Heart right ventricle (tissue), 16 donors: ENCODE results near the gene KCNMA1. TPM values are rescaled to one million over a fixed set of nuclear protein-coding genes. Genes with fewer than 3 reads are reported as not detected.

Experiments used
- ATAC-seq, 8 donors: fragments of 200-7000 bp; cut with Tn5 transposase; one replicate each; pipeline ENCODE4 v1.9.1; 2020; ENCODE audit warnings: mild to moderate bottlenecking in 8 of 8, moderate library complexity in 8 of 8, moderate number of reproducible peaks in 1 of 8
- DNase-seq, 2 donors: peaks; one replicate each; pipeline ENCODE4 v3.0.0-alpha.2; 2020
- H3K27ac ChIP-seq, 10 donors: fragments of 200-600 bp; sonication (generic) in 2 of 10; one replicate each; pipeline versions ENCODE4 v1.5.0 to v1.8.0; 2020 to 2022; ENCODE audit warnings: mild to moderate bottlenecking in 3 of 10
- H3K27me3 ChIP-seq, 7 donors: fragments of 200-600 bp; one replicate each; pipeline ENCODE4 v1.8.0; 2021 to 2022; ENCODE audit warnings: mild to moderate bottlenecking in 2 of 7
- H3K36me3 ChIP-seq, 9 donors: fragments of 200-600 bp; sonication (generic) in 1 of 9; one replicate each; pipeline versions ENCODE4 v1.5.0 to v1.8.0; 2020 to 2022; ENCODE audit warnings: mild to moderate bottlenecking in 2 of 9
- H3K4me1 ChIP-seq, 9 donors: fragments of 200-600 bp; sonication (generic) in 1 of 9; one replicate each; pipeline versions ENCODE4 v1.5.0 to v1.8.0; 2020 to 2022; ENCODE audit warnings: mild to moderate bottlenecking in 4 of 9
- H3K4me3 ChIP-seq, 10 donors: fragments of 200-600 bp; sonication (generic) in 2 of 10; one replicate each; pipeline versions ENCODE4 v1.5.0 to v1.8.0; 2020 to 2022; ENCODE audit warnings: mild to moderate bottlenecking in 7 of 10, moderate library complexity in 2 of 10
- H3K9me3 ChIP-seq, 11 donors: fragments of 200-600 bp in 10 of 11; sonication (generic) in 2 of 11; one replicate each; pipeline versions ENCODE4 v1.5.0 to v1.8.0; 2013 to 2022; ENCODE audit warnings: mild to moderate bottlenecking in 2 of 11, control low read depth in 1 of 11, moderate library complexity in 1 of 11
- CTCF ChIP-seq, 9 donors: fragments of 200-600 bp; sonication (generic) in 2 of 9; IDR thresholded peaks; one replicate each; pipeline versions ENCODE4 v1.5.0 to v1.8.0; 2021 to 2022; ENCODE audit warnings: antibody characterized with exemption in 9 of 9, mild to moderate bottlenecking in 5 of 9, moderate library complexity in 1 of 9
- WGBS, 2 donors: extraction: QIAGEN DNeasy Blood & Tissue Kit; methylation state at CpG; one replicate each; pipeline ENCODE4 v1.1.7; 2013; ENCODE audit warnings: inconsistent platforms in 1 of 2; 5-methylcytosine and 5-hydroxymethylcytosine counted together
- intact Hi-C, 10 donors: fragments of 100-400 bp; cut with DNase I; formaldehyde crosslinking; loops; one replicate each; pipeline versions ENCODE4 v1.11.1 to v1.14.2; 2022
- polyA plus RNA-seq, 2 donors: library from polyadenylated mRNA; stranded (reverse); fragments of 200-250 nt; gene quantifications; one replicate each; pipeline ENCODE4 v1.2.3, GENCODE V29; 2013
- total RNA-seq, 10 donors: library from RNA; stranded (reverse); fragmentation: NEBNext Ultra II Directional in 3 of 10; extraction: Animal tissue kit (Norgen Biotek cat#: 25700) in 3 of 10; gene quantifications; one replicate each; pipeline versions ENCODE4 v1.2.1 to v1.2.4, GENCODE V29; 2021 to 2023
- donor health status: Arrhythmogenic right ventricular cardiomyopathy.
- donor health status: ischemic (EF 13 %, LVEDD 7.1; RV severe dilation, severe dysfunction).
- donor health status: healthy with polysubstance abuse.
- donor health status: DM: no; HTN: yes; CAD: no.
- donor health status: DM: no; HTN: no; CAD: no.
- donor health status: ischemic (EF 25% LVEDD 6.9; RV normal size, moderate dysfunction).
- donor health status: ischemic (EF 25% LVEDD 5.7; RV mildly dilated, moderate dysfunction).
- donor health status: healthy.
- donor health status: DM: yes; HTN: yes; CAD: no.
- donor health status: Ischemic cardiomyopathy.
- donor health status: ischemic (EF 35%, LVEDD 5.7; RV mildly dilated, moderate dysfunction).
- donor health status: nonischemic (EF 11% LVEDD 7.7; RV severe dilation, severe dysfunction).
- donor health status: DM: yes; HTN: yes; CAD: no.
- donor health status: PGD.
- donor health status: ischemic (EF 29% LVEDD 5.4; RV normal size, mild dysfunction).
- donor health status: nonischemic (EF 23%, LVEDD 6.1; RV moderate dilation, normal function).

KCNMA1 gene
- total and polyA plus RNA-seq, 12 donors = 0.59 to 5.3 (median 1.6) TPM

- intact Hi-C loops = no loop called here
- no peak for TF ChIP-seq CTCF (IDR thresholded peaks at IDR 0.05)
- no peaks in the 10 kb centered on the region for H3K36me3 ChIP-seq
- WGBS, 2 donors = 60% methylated on average over 3 of the region's 3 CpGs
- no peak overlapping the region for H3K27ac ChIP-seq
- no peaks in the 10 kb centered on the region for H3K9me3 ChIP-seq
- no peak for DNase-seq
- no peak for ATAC-seq
- H3K4me1 ChIP-seq = peaks cover 0 to 11% (median 0%) of the 10 kb centered on the region in 9 donors
- H3K27me3 ChIP-seq = peaks cover 0 to 29% (median 3%) of the 10 kb centered on the region in 7 donors
- no peak overlapping the region for H3K4me3 ChIP-seq
These were observed 232.8 kb downstream of the KCNMA1 start for GRCh38 chr10:77404810-77405209.

GRCh38 chr10:77403761-77404160, 233.8 kb downstream of the KCNMA1 start:
- intact Hi-C loops = no loop called here
- Histone ChIP-seq H3K27ac (no peak overlapping the region), H3K4me3 (no peak overlapping the region), H3K27me3 (peaks cover 0 to 29% (median 5%) of the 10 kb centered on the region in 7 donors), H3K36me3 (no peaks in the 10 kb centered on the region), H3K4me1 (peaks cover 0 to 9% (median 0%) of the 10 kb centered on the region in 9 donors), H3K9me3 (no peaks in the 10 kb centered on the region)
- TF ChIP-seq CTCF (IDR thresholded peaks at IDR 0.05) = no peak
- WGBS, 2 donors = 78 to 81% methylated on average over 8 of the region's 8 CpGs
- ATAC-seq (no peak), DNase-seq (no peak)

GRCh38 chr10:77401683-77402082, 235.9 kb downstream of the KCNMA1 start:
- WGBS, 2 donors = 68 to 78% methylated on average over 3 of the region's 3 CpGs
- DNase-seq (no peak), ATAC-seq (no peak)
- Histone ChIP-seq H3K4me3 (no peak overlapping the region), H3K27me3 (peaks cover 0 to 16% (median 5%) of the 10 kb centered on the region in 7 donors), H3K36me3 (no peaks in the 10 kb centered on the region), H3K9me3 (no peaks in the 10 kb centered on the region), H3K27ac (no peak overlapping the region), H3K4me1 (peaks cover 0 to 9% (median 0%) of the 10 kb centered on the region in 9 donors)
- no peak for TF ChIP-seq CTCF (IDR thresholded peaks at IDR 0.05)
- intact Hi-C loops = no loop called here

GRCh38 chr10:77400033-77400432, 237.6 kb downstream of the KCNMA1 start:
- Histone ChIP-seq H3K4me1 (no peaks in the 10 kb centered on the region), H3K27me3 (peaks cover 0 to 12% (median 5%) of the 10 kb centered on the region in 7 donors), H3K4me3 (no peak overlapping the region), H3K27ac (no peak overlapping the region), H3K36me3 (no peaks in the 10 kb centered on the region), H3K9me3 (no peaks in the 10 kb centered on the region)
- 83 to 87% methylated on average over 4 of the region's 4 CpGs for WGBS, 2 donors
- ATAC-seq (no peak), DNase-seq (no peak)
- TF ChIP-seq CTCF (IDR thresholded peaks at IDR 0.05) = no peak
- intact Hi-C loops = no loop called here
